H1 (cell line): ENCODE results near the gene TIGD2.

Experiments
- HDAC2 ChIP-seq, 2 experiments: fragments of 300-600 bp in 1 of 2; sonication (generic) in 1 of 2; IDR thresholded peaks; 2 replicates each; pipeline ENCODE4 v1.6.1; 2011 to 2012; ENCODE audit warnings: low read depth in 2 of 2, low read length in 2 of 2, mild to moderate bottlenecking in 2 of 2, moderate library complexity in 2 of 2, borderline replicate concordance in 1 of 2, inconsistent platforms in 1 of 2
- JUN ChIP-seq: IDR thresholded peaks from 2 replicates; pipeline ENCODE4 v1.6.1; 2011; ENCODE audit warnings: low read depth, mild to moderate bottlenecking, improper control_type of control experiment, low read length
- POLR2A ChIP-seq, 2 experiments: IDR thresholded peaks; 1 replicate in 1 of 2; 2 replicates in 1 of 2; pipeline ENCODE4 v1.6.1; 2011; ENCODE audit warnings: low read depth in 2 of 2, low read length in 2 of 2, mild to moderate bottlenecking in 2 of 2; ENCODE audit errors: control extremely low read depth in 1 of 2
- TEAD4 ChIP-seq: IDR thresholded peaks from 2 replicates; pipeline ENCODE4 v1.6.1; 2012; ENCODE audit warnings: low read depth, low read length, inconsistent platforms, mixed read lengths
- TF ChIP-seq, protein P1 (sequence below): IDR thresholded peaks from 2 replicates; pipeline ENCODE4 v1.6.1; 2012; ENCODE audit warnings: inconsistent platforms
- TF ChIP-seq, protein P2 (sequence below), 3 experiments: IDR thresholded peaks; 1 replicate in 2 of 3; 2 replicates in 1 of 3; pipeline versions ENCODE4 v1.5.1 to v1.6.1; 2011; ENCODE audit warnings: low read length in 3 of 3, mild to moderate bottlenecking in 3 of 3, inconsistent platforms in 2 of 3, low read depth in 1 of 3, moderate library complexity in 1 of 3; ENCODE audit not compliant: insufficient read depth in 1 of 3; ENCODE audit errors: control extremely low read depth in 1 of 3

- TF ChIP-seq JUN (no peak), HDAC2 (IDR thresholded peaks at IDR 0.05; ENCODE audit: borderline replicate concordance in 1 of 2, low read depth in 2 of 2, low read length in 2 of 2) (no peak), POLR2A (IDR thresholded peaks at IDR 0.05; ENCODE audit: control extremely low read depth in 1 of 2, low read depth in 2 of 2, low read length in 2 of 2) (no peak), TEAD4 (no peak)
- TF ChIP-seq, protein P1, sequence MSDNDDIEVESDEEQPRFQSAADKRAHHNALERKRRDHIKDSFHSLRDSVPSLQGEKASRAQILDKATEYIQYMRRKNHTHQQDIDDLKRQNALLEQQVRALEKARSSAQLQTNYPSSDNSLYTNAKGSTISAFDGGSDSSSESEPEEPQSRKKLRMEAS = no peak
- TF ChIP-seq, protein P2, sequence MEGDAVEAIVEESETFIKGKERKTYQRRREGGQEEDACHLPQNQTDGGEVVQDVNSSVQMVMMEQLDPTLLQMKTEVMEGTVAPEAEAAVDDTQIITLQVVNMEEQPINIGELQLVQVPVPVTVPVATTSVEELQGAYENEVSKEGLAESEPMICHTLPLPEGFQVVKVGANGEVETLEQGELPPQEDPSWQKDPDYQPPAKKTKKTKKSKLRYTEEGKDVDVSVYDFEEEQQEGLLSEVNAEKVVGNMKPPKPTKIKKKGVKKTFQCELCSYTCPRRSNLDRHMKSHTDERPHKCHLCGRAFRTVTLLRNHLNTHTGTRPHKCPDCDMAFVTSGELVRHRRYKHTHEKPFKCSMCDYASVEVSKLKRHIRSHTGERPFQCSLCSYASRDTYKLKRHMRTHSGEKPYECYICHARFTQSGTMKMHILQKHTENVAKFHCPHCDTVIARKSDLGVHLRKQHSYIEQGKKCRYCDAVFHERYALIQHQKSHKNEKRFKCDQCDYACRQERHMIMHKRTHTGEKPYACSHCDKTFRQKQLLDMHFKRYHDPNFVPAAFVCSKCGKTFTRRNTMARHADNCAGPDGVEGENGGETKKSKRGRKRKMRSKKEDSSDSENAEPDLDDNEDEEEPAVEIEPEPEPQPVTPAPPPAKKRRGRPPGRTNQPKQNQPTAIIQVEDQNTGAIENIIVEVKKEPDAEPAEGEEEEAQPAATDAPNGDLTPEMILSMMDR (IDR thresholded peaks at IDR 0.05; ENCODE audit: control extremely low read depth in 1 of 3, insufficient read depth in 1 of 3, low read depth in 1 of 3, low read length in 3 of 3) = no peak
These were observed 46.5 kb upstream of the TIGD2 start for GRCh38 chr4:89064848-89065247.
